ENCODE data around the gene MMP13. TPM values are rescaled to one million over a fixed set of nuclear protein-coding genes. Genes with fewer than 3 reads are reported as not detected.

Gene MMP13
- total and polyA plus RNA-seq, 2 of the 4 experiments (the other 2 are of a cell fraction): not detected

DNA sequence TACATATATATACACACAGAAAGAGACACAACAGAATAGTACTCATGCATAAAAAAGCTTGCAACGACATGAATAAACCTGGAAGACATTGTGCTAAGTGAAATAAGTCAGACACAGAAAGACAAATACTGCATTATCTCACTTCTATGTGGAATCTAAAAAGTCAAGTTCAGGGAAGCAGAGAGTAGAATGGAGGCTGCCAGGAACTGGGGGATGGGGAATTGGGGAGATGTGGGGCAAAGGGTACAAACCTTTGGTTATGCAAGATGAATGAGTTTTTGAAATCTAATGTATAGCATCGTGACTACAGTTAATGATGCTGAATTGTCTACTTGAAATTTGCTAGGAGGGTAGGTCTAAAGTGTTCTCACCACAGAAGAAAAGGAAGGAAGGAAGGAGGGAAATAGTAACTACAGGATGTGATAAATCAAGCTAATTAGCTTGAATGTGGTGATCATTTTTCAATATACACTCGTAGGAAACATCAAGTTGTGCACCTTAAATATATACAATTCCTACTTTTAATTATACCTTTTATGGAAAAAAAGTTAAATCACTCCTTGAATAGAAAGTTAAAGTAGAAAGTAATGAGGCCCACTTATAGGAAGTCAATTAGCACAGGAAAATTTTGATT lies 33.8 kb downstream of the MMP13 start:
- CTCF ChIA-PET: no interaction called here
- Histone ChIP-seq H3K4me2 (ENCODE audit: low read depth, low read length) (no peak overlapping the region), H3K23ac (ENCODE audit: low read depth, low read length) (no peak overlapping the region), H3K4ac (ENCODE audit: low read depth, low read length) (no peak overlapping the region), H4K5ac (ENCODE audit: low read depth, low read length) (no peak overlapping the region), H2BK5ac (ENCODE audit: low read depth, low read length, poor library complexity, severe bottlenecking) (no peak overlapping the region), H3K18ac (ENCODE audit: low read depth, low read length) (no peak overlapping the region), H4K91ac (ENCODE audit: insufficient read depth, low read depth, low read length) (no peak overlapping the region), H2AK9ac (replicated peaks; ENCODE audit: low read depth, low read length, poor library complexity) (no peak overlapping the region), H3K9me1 (ENCODE audit: insufficient read depth, low read length) (no peaks in the 10 kb centered on the region), H2BK120ac (ENCODE audit: low read depth, low read length) (no peak overlapping the region), H3K4me1 (ENCODE audit: control insufficient read depth, insufficient read depth, low read length) (no peaks in the 10 kb centered on the region), H3K27me3 (ENCODE audit: control insufficient read depth, insufficient read depth, low read length) (peaks cover 5% of the 10 kb centered on the region), H2AK5ac (ENCODE audit: low read depth, low read length) (no peak overlapping the region), H3K56ac (ENCODE audit: extremely low read depth, insufficient read depth, low read length) (no peak overlapping the region), H3K4me3 (ENCODE audit: insufficient read depth, low read depth, low read length) (no peak overlapping the region), H2BK15ac (ENCODE audit: low read depth, low read length) (no peak overlapping the region), H4K20me1 (ENCODE audit: insufficient read depth, low read length) (no peaks in the 10 kb centered on the region), H3K79me1 (ENCODE audit: low read depth in 1 of 2, low read length in 2 of 2) (no peaks in the 10 kb centered on the region), H3K9me3 (ENCODE audit: control insufficient read depth, insufficient read depth, low read length) (no peaks in the 10 kb centered on the region), H3K27ac (ENCODE audit: insufficient read depth, low read length) (no peak overlapping the region), H3K9ac (ENCODE audit: low read depth, low read length) (no peak overlapping the region), H4K8ac (ENCODE audit: low read depth in 2 of 2, low read length in 2 of 2) (no peak overlapping the region), H2BK20ac (ENCODE audit: low read depth, low read length) (no peak overlapping the region), H3K14ac (replicated peaks; ENCODE audit: low read depth, low read length) (no peak overlapping the region), H3K36me3 (ENCODE audit: control insufficient read depth, insufficient read depth, low read length) (no peaks in the 10 kb centered on the region), H2AFZ (replicated peaks; ENCODE audit: low read length, poor library complexity) (no peak overlapping the region)
- in situ Hi-C loops (cut with MboI; ENCODE audit: low sequenced_read_pairs) (no loop called here), dilution Hi-C loops (cut with HindIII; ENCODE audit: low sequenced_read_pairs, unreplicated experiment) (no loop called here), intact Hi-C loops (cut with micrococcal nuclease) (no loop called here)
- POLR2A ChIA-PET (ENCODE audit: unreplicated experiment): no interaction called here
- no peak for ATAC-seq (ENCODE audit: low read depth)
- no TSS peak for BruUV-seq (replicated peaks)
- no peak for DNase-seq
- no CpG with 5 or more reads among the region's 3 CpGs for WGBS, 2 experiments (ENCODE audit: extremely low coverage in 2 of 2, insufficient read length in 1 of 2)
- TF ChIP-seq MAFK (IDR thresholded peaks at IDR 0.05; ENCODE audit: low read depth, low read length): no peak
- no peak for TF ChIP-seq MXI1 (IDR thresholded peaks at IDR 0.05; ENCODE audit: borderline replicate concordance, low read depth, low read length)
- no peak for TF ChIP-seq MAZ (IDR thresholded peaks at IDR 0.05; ENCODE audit: borderline replicate concordance, low read depth, low read length)
- TF ChIP-seq, protein P1, sequence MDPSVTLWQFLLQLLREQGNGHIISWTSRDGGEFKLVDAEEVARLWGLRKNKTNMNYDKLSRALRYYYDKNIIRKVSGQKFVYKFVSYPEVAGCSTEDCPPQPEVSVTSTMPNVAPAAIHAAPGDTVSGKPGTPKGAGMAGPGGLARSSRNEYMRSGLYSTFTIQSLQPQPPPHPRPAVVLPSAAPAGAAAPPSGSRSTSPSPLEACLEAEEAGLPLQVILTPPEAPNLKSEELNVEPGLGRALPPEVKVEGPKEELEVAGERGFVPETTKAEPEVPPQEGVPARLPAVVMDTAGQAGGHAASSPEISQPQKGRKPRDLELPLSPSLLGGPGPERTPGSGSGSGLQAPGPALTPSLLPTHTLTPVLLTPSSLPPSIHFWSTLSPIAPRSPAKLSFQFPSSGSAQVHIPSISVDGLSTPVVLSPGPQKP (IDR thresholded peaks at IDR 0.05; ENCODE audit: borderline replicate concordance, low read depth, low read length): no peak
- no peak for TF ChIP-seq CEBPB (IDR thresholded peaks at IDR 0.05; ENCODE audit: low read depth, low read length)
- TF ChIP-seq NFE2L2 (IDR thresholded peaks at IDR 0.05; ENCODE audit: low read depth, low read length): no peak
- TF ChIP-seq, protein P2, sequence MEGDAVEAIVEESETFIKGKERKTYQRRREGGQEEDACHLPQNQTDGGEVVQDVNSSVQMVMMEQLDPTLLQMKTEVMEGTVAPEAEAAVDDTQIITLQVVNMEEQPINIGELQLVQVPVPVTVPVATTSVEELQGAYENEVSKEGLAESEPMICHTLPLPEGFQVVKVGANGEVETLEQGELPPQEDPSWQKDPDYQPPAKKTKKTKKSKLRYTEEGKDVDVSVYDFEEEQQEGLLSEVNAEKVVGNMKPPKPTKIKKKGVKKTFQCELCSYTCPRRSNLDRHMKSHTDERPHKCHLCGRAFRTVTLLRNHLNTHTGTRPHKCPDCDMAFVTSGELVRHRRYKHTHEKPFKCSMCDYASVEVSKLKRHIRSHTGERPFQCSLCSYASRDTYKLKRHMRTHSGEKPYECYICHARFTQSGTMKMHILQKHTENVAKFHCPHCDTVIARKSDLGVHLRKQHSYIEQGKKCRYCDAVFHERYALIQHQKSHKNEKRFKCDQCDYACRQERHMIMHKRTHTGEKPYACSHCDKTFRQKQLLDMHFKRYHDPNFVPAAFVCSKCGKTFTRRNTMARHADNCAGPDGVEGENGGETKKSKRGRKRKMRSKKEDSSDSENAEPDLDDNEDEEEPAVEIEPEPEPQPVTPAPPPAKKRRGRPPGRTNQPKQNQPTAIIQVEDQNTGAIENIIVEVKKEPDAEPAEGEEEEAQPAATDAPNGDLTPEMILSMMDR (conservative IDR thresholded peaks at IDR 0.05; ENCODE audit: low read depth, low read length): no peak
- TF ChIP-seq RAD21 (IDR thresholded peaks at IDR 0.05; ENCODE audit: low read length): no peak
